Aortic smooth muscle cell (primary cell): ENCODE data around the gene C1QTNF2. TPM values are rescaled to one million over a fixed set of nuclear protein-coding genes. Genes with fewer than 3 reads are reported as not detected.

Source experiments
- total RNA-seq: library from RNA; depleted of rRNA; stranded (reverse); fragments of >200 nt; gene quantifications from 2 replicates; pipeline ENCODE4 v1.2.3, GENCODE V29; 2014

C1QTNF2 gene
- total RNA-seq, result 3.0 and 3.9 TPM in 2 replicates

GRCh38 chr5:160369990-160370712, at the start of gene C1QTNF2:
TSS of gene C1QTNF2 (minus strand) at chr5:160370626. CDS start at chr5:160355011, 15,615 bp downstream.

GRCh38 chr5:160418561-160419457, 48.4 kb upstream of the C1QTNF2 start, which contains the start of gene SLU7:
TSS of gene SLU7 (minus strand) at chr5:160419081. CDS start at chr5:160415294, 3,787 bp downstream.

GRCh38 chr5:160399402-160400353, 29.3 kb upstream of the C1QTNF2 start, which contains the start of gene FAM200C:
TSS of gene FAM200C (minus strand) at chr5:160400054. CDS start at chr5:160395490, 4,564 bp downstream.

GRCh38 chr5:160312134-160312959, 58.1 kb downstream of the C1QTNF2 start, which contains the start of gene CCNJL:
TSS of gene CCNJL (minus strand) at chr5:160312564. CDS start at chr5:160311923, 641 bp downstream.

Other genes starting within 250 kb of the C1QTNF2 start
- not detected in 2 replicates for gene FABP6, start 141.1 kb downstream of the C1QTNF2 start, total RNA-seq
- gene CCNJL, start 58.1 kb downstream of the C1QTNF2 start, total RNA-seq, result 0.40 and 0.68 TPM in 2 replicates
- 3.0 and 3.7 TPM in 2 replicates for gene FAM200C, start 29.4 kb upstream of the C1QTNF2 start, total RNA-seq
- gene SLU7, start 48.5 kb upstream of the C1QTNF2 start, total RNA-seq, result 91.2 and 98.5 TPM in 2 replicates
- 151 and 152 TPM in 2 replicates for gene PTTG1, start 51.2 kb upstream of the C1QTNF2 start, total RNA-seq